ENCODE data around the gene TBC1D2B. TPM values are rescaled to one million over a fixed set of nuclear protein-coding genes. Genes with fewer than 3 reads are reported as not detected.

Gene TBC1D2B
- total RNA-seq, 1 donor = 52.2 TPM

GRCh38 chr15:78046796-78047341 lies 30.6 kb downstream of the TBC1D2B start:
- TF ChIP-seq, protein P1, sequence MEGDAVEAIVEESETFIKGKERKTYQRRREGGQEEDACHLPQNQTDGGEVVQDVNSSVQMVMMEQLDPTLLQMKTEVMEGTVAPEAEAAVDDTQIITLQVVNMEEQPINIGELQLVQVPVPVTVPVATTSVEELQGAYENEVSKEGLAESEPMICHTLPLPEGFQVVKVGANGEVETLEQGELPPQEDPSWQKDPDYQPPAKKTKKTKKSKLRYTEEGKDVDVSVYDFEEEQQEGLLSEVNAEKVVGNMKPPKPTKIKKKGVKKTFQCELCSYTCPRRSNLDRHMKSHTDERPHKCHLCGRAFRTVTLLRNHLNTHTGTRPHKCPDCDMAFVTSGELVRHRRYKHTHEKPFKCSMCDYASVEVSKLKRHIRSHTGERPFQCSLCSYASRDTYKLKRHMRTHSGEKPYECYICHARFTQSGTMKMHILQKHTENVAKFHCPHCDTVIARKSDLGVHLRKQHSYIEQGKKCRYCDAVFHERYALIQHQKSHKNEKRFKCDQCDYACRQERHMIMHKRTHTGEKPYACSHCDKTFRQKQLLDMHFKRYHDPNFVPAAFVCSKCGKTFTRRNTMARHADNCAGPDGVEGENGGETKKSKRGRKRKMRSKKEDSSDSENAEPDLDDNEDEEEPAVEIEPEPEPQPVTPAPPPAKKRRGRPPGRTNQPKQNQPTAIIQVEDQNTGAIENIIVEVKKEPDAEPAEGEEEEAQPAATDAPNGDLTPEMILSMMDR (IDR thresholded peaks at IDR 0.05; ENCODE audit: insufficient read depth, low read depth, low read length) = no peak
- H3K4me3 ChIP-seq (ENCODE audit: low read depth, low read length) = no peak overlapping the region
- no peak for DNase-seq (ENCODE audit: low read depth)

DNA sequence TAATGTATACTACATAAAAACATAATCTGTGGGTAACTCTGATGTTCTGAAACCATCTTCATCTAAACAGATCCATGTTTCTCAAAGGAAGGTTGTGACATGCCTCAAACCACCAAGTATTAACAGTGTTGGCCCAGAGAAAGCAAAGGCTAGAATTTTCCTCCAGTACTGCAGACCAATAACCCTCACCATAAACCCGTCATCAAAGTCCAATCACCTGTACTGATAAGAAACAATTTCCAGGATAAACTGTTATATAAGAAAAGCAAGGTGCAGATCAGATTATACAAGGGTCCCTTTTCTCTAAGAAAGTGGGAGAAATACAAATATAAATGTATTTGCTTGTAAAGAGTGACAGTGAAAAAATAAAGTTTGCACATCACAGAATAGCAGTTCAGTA lies 32.3 kb downstream of the TBC1D2B start:
- peak; percentile 37 for DNase-seq (ENCODE audit: low read depth)
- H3K4me3 ChIP-seq (ENCODE audit: low read depth, low read length) = no peak overlapping the region
- TF ChIP-seq, protein P1 (IDR thresholded peaks at IDR 0.05; ENCODE audit: insufficient read depth, low read depth, low read length) = no peak

- H3K4me3 ChIP-seq (ENCODE audit: low read depth, low read length) = no peak overlapping the region
- TF ChIP-seq, protein P1 (IDR thresholded peaks at IDR 0.05; ENCODE audit: insufficient read depth, low read depth, low read length) = no peak
- peak; percentile 83 for DNase-seq (ENCODE audit: low read depth)
Observed at GRCh38 chr15:78044407-78045155, 32.9 kb downstream of the TBC1D2B start.

- TF ChIP-seq, protein P1 (IDR thresholded peaks at IDR 0.05; ENCODE audit: insufficient read depth, low read depth, low read length) = no peak
- DNase-seq (ENCODE audit: low read depth) = no peak
- no peak overlapping the region for H3K4me3 ChIP-seq (ENCODE audit: low read depth, low read length)
Observed at GRCh38 chr15:78041946-78042345, 35.6 kb downstream of the TBC1D2B start.

DNA sequence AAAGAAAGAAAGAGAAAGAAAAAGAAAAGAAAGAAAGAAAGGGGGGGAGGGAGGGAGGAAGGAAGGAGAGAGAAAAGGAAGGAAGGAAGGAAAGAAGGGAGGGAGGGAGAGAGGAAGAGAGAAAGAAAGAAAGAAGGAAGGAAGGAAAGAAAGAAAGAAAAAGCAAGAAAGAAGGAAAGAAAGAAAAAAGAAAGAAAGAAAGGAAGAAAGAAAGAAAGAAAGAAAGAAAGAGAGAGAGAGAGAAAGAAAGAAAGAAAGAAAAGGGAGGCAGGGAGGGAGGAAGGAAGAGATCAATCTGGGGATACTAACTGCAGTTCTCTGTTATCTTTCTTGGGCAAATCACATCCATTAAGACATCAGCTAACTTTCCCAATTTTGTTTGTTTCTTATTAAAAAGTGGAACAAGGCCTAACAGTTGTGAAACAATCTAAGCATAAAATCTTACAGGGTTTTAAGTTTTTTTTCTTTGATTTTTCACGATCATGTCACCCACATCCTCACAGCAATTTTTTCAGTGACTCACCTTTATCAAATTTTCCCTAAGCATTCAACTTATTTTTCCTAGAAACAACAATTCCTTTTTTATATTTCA lies 36.8 kb downstream of the TBC1D2B start:
- DNase-seq (ENCODE audit: low read depth) = no peak
- TF ChIP-seq, protein P1 (IDR thresholded peaks at IDR 0.05; ENCODE audit: insufficient read depth, low read depth, low read length) = no peak
- H3K4me3 ChIP-seq (ENCODE audit: low read depth, low read length) = no peak overlapping the region

GRCh38 chr15:78038585-78039247 lies 38.8 kb downstream of the TBC1D2B start:
- H3K4me3 ChIP-seq (ENCODE audit: low read depth, low read length) = no peak overlapping the region

More at GRCh38 chr15:78038585-78039247, 38.8 kb downstream of the TBC1D2B start:
- DNase-seq (ENCODE audit: low read depth) = no peak
- TF ChIP-seq, protein P1 (IDR thresholded peaks at IDR 0.05; ENCODE audit: insufficient read depth, low read depth, low read length) = no peak
